ENCODE measurements around the gene MTHFD2L. TPM values are rescaled to one million over a fixed set of nuclear protein-coding genes. Genes with fewer than 3 reads are reported as not detected.
A peak's percentile ranks its signal among the peaks of the same experiment; 100 is the strongest.

MTHFD2L gene
- polyA plus RNA-seq, 3 donors, result 4.3 to 7.0 (median 4.8) TPM

DNA sequence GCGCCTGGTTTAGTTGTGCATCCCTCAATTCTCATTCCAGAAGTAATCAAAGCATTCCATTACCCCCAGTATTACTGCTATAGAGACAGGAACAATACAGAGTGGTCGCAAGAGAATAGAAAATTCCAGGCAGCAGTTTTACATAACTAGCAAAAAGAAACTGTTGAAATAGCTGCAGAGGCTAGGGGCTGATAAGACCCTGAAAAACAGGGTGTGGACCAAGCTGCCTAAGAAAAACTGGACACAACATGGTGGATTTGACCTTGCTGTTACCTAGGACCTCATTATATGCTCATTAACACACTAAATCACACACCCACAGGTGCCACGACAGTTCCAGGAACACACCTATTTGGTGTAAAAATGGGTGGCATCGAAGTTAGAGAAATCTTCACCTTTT is 165.7 kb downstream of the MTHFD2L start:
- intact Hi-C loops (cut with micrococcal nuclease), result loop anchor here (5.0 to 10.0 kb wide), 7 partner anchors 44 to 349 kb away; partner anchors contain the start of genes AREG (in 1 of the 2) and EREG (in 1 of the 2)
- Mint-ChIP-seq H3K27me3 (ENCODE audit: low read depth in 3 of 3) (peaks cover 0 to 2% (median 0%) of the 10 kb centered on the region in 3 donors), H3K27ac (no peak overlapping the region), H3K36me3 (no peaks in the 10 kb centered on the region), H3K9me3 (no peaks in the 10 kb centered on the region), H3K4me3 (no peak overlapping the region), H3K4me1 (peaks cover 28% of the 10 kb centered on the region)
- no peak for DNase-seq
- Histone ChIP-seq H4K20me1 (ENCODE audit: insufficient read depth, low read length) (no peaks in the 10 kb centered on the region), H3K4me2 (replicated peaks; ENCODE audit: extremely low read depth, low read length, poor library complexity, severe bottlenecking) (no peak overlapping the region), H3K9ac (ENCODE audit: insufficient read depth, low read length, poor library complexity, severe bottlenecking) (no peak overlapping the region), H3K27ac (ENCODE audit: low read depth in 1 of 2, low read length in 2 of 2) (no peak overlapping the region), H3K27me3 (ENCODE audit: control insufficient read depth in 2 of 2, insufficient read depth in 2 of 2, low read length in 2 of 2) (no peaks in the 10 kb centered on the region), H3K4me3 (replicated peaks in 1 of 3; ENCODE audit: low read depth in 2 of 3, low read length in 3 of 3) (no peak overlapping the region), H2AFZ (ENCODE audit: insufficient read depth, low read depth, low read length, poor library complexity, severe bottlenecking) (no peak overlapping the region), H3K79me2 (ENCODE audit: insufficient read depth, low read length) (no peaks in the 10 kb centered on the region), H3K36me3 (replicated peaks in 1 of 2; ENCODE audit: control insufficient read depth in 1 of 2, insufficient read depth in 2 of 2, low read length in 2 of 2) (no peaks in the 10 kb centered on the region), H3K9me3 (replicated peaks in 1 of 2; ENCODE audit: control insufficient read depth in 1 of 2, insufficient read depth in 1 of 2, low read length in 2 of 2) (no peaks in the 10 kb centered on the region), H3K4me1 (ENCODE audit: control insufficient read depth in 1 of 2, insufficient read depth in 2 of 2, low read length in 2 of 2) (peaks cover 8 to 11% of the 10 kb centered on the region in 2 donors)
- TF ChIP-seq, protein P1, sequence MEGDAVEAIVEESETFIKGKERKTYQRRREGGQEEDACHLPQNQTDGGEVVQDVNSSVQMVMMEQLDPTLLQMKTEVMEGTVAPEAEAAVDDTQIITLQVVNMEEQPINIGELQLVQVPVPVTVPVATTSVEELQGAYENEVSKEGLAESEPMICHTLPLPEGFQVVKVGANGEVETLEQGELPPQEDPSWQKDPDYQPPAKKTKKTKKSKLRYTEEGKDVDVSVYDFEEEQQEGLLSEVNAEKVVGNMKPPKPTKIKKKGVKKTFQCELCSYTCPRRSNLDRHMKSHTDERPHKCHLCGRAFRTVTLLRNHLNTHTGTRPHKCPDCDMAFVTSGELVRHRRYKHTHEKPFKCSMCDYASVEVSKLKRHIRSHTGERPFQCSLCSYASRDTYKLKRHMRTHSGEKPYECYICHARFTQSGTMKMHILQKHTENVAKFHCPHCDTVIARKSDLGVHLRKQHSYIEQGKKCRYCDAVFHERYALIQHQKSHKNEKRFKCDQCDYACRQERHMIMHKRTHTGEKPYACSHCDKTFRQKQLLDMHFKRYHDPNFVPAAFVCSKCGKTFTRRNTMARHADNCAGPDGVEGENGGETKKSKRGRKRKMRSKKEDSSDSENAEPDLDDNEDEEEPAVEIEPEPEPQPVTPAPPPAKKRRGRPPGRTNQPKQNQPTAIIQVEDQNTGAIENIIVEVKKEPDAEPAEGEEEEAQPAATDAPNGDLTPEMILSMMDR (IDR thresholded peaks at IDR 0.05), result no peak
- WGBS (ENCODE audit: insufficient coverage), result no CpG with 5 or more reads among the region's 4 CpGs

DNA sequence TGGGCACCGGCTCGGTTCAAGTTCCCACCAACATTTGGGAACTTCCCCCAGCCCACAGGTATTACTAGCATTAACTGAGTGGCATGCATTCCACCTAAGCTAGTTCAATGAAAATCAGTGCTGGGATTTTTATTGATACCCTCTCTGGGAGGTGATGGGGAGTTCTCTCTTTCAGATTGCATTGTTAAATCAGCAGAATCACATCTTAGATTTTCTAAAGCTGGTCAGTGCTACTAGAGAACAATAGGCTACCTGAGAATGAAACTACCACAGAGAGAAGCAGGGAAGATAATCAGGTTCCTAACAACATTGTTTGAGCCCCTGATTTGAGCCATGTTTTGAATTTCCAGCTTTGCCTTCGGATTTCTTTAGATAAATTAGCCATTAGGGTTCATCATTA is 166.3 kb downstream of the MTHFD2L start:
- no peak overlapping the region for H3K4me3 Mint-ChIP-seq
- no peaks in the 10 kb centered on the region for H3K9me3 ChIP-seq (replicated peaks in 1 of 2; ENCODE audit: control insufficient read depth in 1 of 2, insufficient read depth in 1 of 2, low read length in 2 of 2)
- H3K27ac ChIP-seq (ENCODE audit: low read depth in 1 of 2, low read length in 2 of 2), result no peak overlapping the region
- H2AFZ ChIP-seq (ENCODE audit: insufficient read depth, low read depth, low read length, poor library complexity, severe bottlenecking), result no peak overlapping the region
- H3K27me3 ChIP-seq (ENCODE audit: control insufficient read depth in 2 of 2, insufficient read depth in 2 of 2, low read length in 2 of 2), result no peaks in the 10 kb centered on the region
- H3K4me2 ChIP-seq (replicated peaks; ENCODE audit: extremely low read depth, low read length, poor library complexity, severe bottlenecking), result no peak overlapping the region
- TF ChIP-seq, protein P1 (IDR thresholded peaks at IDR 0.05), result no peak
- H3K9me3 Mint-ChIP-seq, result peaks cover 0 to under 1% (median 0%) of the 10 kb centered on the region in 7 donors
- no peaks in the 10 kb centered on the region for H4K20me1 ChIP-seq (ENCODE audit: insufficient read depth, low read length)
- DNase-seq, result no peak
- H3K4me3 ChIP-seq (replicated peaks in 1 of 3; ENCODE audit: low read depth in 2 of 3, low read length in 3 of 3), result no peak overlapping the region
- H3K4me1 Mint-ChIP-seq, result peaks cover 34% of the 10 kb centered on the region
- peak overlapping the region in 1 of 7 donors; percentile 75 for H3K27ac Mint-ChIP-seq
- H3K9ac ChIP-seq (ENCODE audit: insufficient read depth, low read length, poor library complexity, severe bottlenecking), result no peak overlapping the region
- H3K79me2 ChIP-seq (ENCODE audit: insufficient read depth, low read length), result no peaks in the 10 kb centered on the region
- no peaks in the 10 kb centered on the region for H3K36me3 ChIP-seq (replicated peaks in 1 of 2; ENCODE audit: control insufficient read depth in 1 of 2, insufficient read depth in 2 of 2, low read length in 2 of 2)
- WGBS (ENCODE audit: insufficient coverage), result no CpG with 5 or more reads among the region's 3 CpGs
- peaks cover 0 to under 1% (median 0%) of the 10 kb centered on the region in 3 donors for H3K27me3 Mint-ChIP-seq (ENCODE audit: low read depth in 3 of 3)
- H3K4me1 ChIP-seq (ENCODE audit: control insufficient read depth in 1 of 2, insufficient read depth in 2 of 2, low read length in 2 of 2), result peaks cover 8 to 11% of the 10 kb centered on the region in 2 donors
- no peaks in the 10 kb centered on the region for H3K36me3 Mint-ChIP-seq
- intact Hi-C loops (cut with micrococcal nuclease), result loop anchor here (5.0 to 10.0 kb wide), 7 partner anchors 43 to 348 kb away; partner anchors contain the start of genes AREG (in 1 of the 2) and EREG (in 1 of the 2)

Data from CD14-positive monocyte (primary cell).